ENCODE results near the gene CIDEC.
"Not testable (repeated sequence)": the region's sequence is repeated elsewhere in the genome, so short reads cannot be mapped to it uniquely, and the experiment has no call there.

DNA sequence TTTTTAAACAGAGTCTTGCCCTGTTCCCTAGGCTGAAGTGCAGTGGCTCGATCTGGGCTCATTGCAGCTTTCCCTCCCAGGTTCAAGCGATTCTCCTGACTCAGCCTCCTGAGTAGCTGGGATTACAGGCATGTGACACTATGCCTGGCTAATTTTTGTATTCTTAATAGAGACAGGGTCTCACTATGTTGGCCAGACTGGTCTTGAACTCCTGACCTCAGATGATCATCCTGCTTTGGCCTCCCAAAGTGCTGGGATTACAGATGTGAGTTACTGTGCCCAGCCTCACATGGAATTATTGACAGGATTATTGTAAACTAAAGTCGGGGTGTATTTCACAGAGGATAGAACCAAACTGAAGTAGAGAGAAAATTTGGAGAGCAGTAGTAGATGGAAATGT is 15.7 kb upstream of the CIDEC start:
- TF ChIP-seq, protein P1, sequence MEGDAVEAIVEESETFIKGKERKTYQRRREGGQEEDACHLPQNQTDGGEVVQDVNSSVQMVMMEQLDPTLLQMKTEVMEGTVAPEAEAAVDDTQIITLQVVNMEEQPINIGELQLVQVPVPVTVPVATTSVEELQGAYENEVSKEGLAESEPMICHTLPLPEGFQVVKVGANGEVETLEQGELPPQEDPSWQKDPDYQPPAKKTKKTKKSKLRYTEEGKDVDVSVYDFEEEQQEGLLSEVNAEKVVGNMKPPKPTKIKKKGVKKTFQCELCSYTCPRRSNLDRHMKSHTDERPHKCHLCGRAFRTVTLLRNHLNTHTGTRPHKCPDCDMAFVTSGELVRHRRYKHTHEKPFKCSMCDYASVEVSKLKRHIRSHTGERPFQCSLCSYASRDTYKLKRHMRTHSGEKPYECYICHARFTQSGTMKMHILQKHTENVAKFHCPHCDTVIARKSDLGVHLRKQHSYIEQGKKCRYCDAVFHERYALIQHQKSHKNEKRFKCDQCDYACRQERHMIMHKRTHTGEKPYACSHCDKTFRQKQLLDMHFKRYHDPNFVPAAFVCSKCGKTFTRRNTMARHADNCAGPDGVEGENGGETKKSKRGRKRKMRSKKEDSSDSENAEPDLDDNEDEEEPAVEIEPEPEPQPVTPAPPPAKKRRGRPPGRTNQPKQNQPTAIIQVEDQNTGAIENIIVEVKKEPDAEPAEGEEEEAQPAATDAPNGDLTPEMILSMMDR (IDR thresholded peaks at IDR 0.05), result not testable (repeated sequence)
- TF ChIP-seq POLR2A (IDR thresholded peaks at IDR 0.05), result not testable (repeated sequence)

Measured in testis (tissue), 2 donors.